SK-N-SH treated with all-trans-retinoic acid at 6 μM for 48 hours (cell line): ENCODE results near the gene PURA.

Source experiments
- BACH2 ChIP-seq: fragments of 250-450 bp; sonication (Bioruptor Pico); IDR thresholded peaks from 2 replicates; pipeline ENCODE4 v1.9.0; 2021; ENCODE audit warnings: mild to moderate bottlenecking, borderline replicate concordance
- ISL1 ChIP-seq: fragments of 250-450 bp; sonication (Bioruptor Pico); IDR thresholded peaks from 2 replicates; pipeline ENCODE4 v2.1.2; 2022; ENCODE audit warnings: mild to moderate bottlenecking, moderate library complexity
- PPARA ChIP-seq: fragments of 250-450 bp; sonication (Bioruptor Pico); IDR thresholded peaks from 2 replicates; pipeline ENCODE4 v1.5.0; 2020; ENCODE audit warnings: mild to moderate bottlenecking, borderline replicate concordance
- RARB ChIP-seq: fragments of 250-450 bp; sonication (Bioruptor Pico); IDR thresholded peaks from 2 replicates; pipeline ENCODE4 v1.8.0; 2021; ENCODE audit warnings: mild to moderate bottlenecking, moderate library complexity
- SNAI2 ChIP-seq: fragments of 250-450 bp; sonication (Bioruptor Pico); IDR thresholded peaks from 2 replicates; pipeline ENCODE4 v1.5.0; 2020; ENCODE audit warnings: mild to moderate bottlenecking, moderate library complexity
- ZFP3 ChIP-seq: fragments of 250-450 bp; sonication (Bioruptor Pico); IDR thresholded peaks from 2 replicates; pipeline ENCODE4 v1.5.0; 2020; ENCODE audit warnings: mild to moderate bottlenecking, moderate library complexity
- ZNF565 ChIP-seq: fragments of 450-650 bp; formaldehyde crosslinking; conservative IDR thresholded peaks from 2 replicates; pipeline ENCODE4 v1.5.0; 2020; ENCODE audit warnings: low read depth, mild to moderate bottlenecking, moderate library complexity
- ZNF8 ChIP-seq: fragments of 450-650 bp; formaldehyde crosslinking; IDR thresholded peaks from 2 replicates; pipeline ENCODE4 v1.5.0; 2020; ENCODE audit warnings: mild to moderate bottlenecking, moderate library complexity
- TF ChIP-seq, protein P1 (sequence below): fragments of 250-450 bp; sonication (Bioruptor Pico); IDR thresholded peaks from 2 replicates; pipeline ENCODE4 v1.8.0; 2020; ENCODE audit warnings: mild to moderate bottlenecking, moderate library complexity, borderline replicate concordance

DNA sequence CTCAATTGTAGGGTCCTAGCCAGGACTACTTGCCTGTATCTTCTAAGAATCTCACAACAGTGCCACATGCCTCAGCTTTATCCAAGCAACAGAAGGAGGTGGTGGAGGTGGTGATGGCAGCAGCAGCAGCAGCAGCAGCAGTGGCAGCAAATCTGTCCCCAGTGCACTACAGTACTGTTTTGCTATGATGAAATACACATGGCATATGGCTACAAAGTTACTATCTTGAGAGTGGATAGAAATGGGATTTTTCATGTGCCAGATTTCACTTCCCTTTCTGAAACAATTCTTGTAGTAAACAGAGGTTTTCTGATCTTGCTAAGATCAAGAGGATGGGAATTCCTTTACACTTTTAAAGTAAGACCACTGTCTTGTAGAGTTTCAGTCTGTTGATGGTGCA is 53.0 kb downstream of the PURA start:
- TF ChIP-seq, protein P1, sequence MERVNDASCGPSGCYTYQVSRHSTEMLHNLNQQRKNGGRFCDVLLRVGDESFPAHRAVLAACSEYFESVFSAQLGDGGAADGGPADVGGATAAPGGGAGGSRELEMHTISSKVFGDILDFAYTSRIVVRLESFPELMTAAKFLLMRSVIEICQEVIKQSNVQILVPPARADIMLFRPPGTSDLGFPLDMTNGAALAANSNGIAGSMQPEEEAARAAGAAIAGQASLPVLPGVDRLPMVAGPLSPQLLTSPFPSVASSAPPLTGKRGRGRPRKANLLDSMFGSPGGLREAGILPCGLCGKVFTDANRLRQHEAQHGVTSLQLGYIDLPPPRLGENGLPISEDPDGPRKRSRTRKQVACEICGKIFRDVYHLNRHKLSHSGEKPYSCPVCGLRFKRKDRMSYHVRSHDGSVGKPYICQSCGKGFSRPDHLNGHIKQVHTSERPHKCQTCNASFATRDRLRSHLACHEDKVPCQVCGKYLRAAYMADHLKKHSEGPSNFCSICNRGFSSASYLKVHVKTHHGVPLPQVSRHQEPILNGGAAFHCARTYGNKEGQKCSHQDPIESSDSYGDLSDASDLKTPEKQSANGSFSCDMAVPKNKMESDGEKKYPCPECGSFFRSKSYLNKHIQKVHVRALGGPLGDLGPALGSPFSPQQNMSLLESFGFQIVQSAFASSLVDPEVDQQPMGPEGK, result no peak
- TF ChIP-seq PPARA (CRISPR knock-in tag), result no peak
- no peak for TF ChIP-seq ISL1
- TF ChIP-seq ZNF8 (CRISPR knock-in tag), result no peak
- TF ChIP-seq RARB, result no peak
- TF ChIP-seq ZFP3 (CRISPR knock-in tag), result no peak
- no peak for TF ChIP-seq SNAI2 (CRISPR knock-in tag)
- no peak for TF ChIP-seq ZNF565 (CRISPR knock-in tag)
- no peak for TF ChIP-seq BACH2 (CRISPR knock-in tag)
